HG03108 (cell line): Measurements from ENCODE around the gene EFEMP1.
"Not testable (repeated sequence)": the region's sequence is repeated elsewhere in the genome, so short reads cannot be mapped to it uniquely, and the experiment has no call there.

ENCODE experiments used
- ATAC-seq: cut with Tn5 transposase; IDR thresholded peaks from one replicate; pipeline ENCODE4 v1.9.1; 2021; ENCODE audit warnings: moderate library complexity; ENCODE audit not compliant: unreplicated experiment

EFEMP1 gene

GRCh38 chr2:55837073-55837472, 86.5 kb downstream of the EFEMP1 start:
- ATAC-seq: no peak

DNA sequence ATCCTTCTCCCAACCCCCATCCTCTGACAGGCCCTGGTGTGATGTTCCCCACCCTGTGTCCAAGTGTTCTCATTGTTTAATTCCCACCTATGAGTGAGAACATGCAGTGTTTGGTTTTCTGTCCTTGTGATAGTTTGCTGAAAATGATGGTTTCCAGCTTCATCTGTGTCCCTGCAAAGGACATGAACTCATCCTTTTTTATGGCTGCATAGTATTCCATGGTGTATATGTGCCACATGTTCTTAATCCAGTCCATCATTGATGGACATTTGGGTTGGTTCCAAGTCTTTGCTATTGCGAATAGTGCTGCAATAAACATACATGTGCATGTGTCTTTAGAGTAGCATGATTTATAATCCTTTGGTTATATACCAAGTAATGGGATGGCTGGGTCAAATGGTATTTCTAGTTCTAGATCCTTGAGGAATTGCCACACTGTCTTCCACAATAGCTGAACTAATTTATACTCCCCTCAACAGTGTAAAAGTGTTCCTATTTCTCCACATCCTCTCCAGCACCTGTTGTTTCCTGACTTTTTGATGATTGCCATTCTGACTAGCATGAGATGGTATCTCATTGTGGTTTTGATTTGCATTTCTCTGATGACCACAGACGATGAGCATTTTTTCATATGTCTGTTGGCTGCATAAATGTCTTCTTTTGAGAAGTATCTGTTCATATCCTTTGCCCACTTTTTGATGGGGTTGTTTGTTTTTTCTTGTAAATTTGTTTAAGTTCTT, 91.7 kb downstream of the EFEMP1 start:
- not testable (repeated sequence) for ATAC-seq

- no peak for ATAC-seq
Measured at GRCh38 chr2:55827855-55828254, 95.7 kb downstream of the EFEMP1 start.

- not testable (repeated sequence) for ATAC-seq
Measured at GRCh38 chr2:55827428-55827827, 96.2 kb downstream of the EFEMP1 start.

DNA sequence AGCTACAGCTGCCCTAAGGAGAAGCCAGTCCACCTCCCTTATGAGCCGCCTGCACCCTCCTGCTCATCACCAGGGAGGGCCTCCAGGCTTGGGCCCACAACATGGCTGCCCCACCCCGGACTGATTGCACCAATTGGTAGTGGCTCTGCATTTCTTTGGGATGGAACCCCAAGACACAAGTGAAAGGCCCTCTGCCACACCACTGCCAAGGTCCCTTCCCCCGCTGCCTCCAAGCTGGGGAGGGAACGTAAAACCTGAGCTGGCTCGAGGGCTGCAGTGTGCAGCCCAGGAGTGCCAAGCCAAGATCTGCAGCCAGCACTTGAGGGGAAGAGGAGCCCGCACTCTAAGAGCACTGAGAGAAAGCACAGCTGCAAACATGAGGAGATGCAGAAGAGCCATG, 97.3 kb downstream of the EFEMP1 start:
- no peak for ATAC-seq

GRCh38 chr2:55824551-55825096, 99.0 kb downstream of the EFEMP1 start:
- no peak for ATAC-seq
